ENCODE measurements around the gene GATD1.

GATD1 gene, protein sequence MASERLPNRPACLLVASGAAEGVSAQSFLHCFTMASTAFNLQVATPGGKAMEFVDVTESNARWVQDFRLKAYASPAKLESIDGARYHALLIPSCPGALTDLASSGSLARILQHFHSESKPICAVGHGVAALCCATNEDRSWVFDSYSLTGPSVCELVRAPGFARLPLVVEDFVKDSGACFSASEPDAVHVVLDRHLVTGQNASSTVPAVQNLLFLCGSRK

DNA sequence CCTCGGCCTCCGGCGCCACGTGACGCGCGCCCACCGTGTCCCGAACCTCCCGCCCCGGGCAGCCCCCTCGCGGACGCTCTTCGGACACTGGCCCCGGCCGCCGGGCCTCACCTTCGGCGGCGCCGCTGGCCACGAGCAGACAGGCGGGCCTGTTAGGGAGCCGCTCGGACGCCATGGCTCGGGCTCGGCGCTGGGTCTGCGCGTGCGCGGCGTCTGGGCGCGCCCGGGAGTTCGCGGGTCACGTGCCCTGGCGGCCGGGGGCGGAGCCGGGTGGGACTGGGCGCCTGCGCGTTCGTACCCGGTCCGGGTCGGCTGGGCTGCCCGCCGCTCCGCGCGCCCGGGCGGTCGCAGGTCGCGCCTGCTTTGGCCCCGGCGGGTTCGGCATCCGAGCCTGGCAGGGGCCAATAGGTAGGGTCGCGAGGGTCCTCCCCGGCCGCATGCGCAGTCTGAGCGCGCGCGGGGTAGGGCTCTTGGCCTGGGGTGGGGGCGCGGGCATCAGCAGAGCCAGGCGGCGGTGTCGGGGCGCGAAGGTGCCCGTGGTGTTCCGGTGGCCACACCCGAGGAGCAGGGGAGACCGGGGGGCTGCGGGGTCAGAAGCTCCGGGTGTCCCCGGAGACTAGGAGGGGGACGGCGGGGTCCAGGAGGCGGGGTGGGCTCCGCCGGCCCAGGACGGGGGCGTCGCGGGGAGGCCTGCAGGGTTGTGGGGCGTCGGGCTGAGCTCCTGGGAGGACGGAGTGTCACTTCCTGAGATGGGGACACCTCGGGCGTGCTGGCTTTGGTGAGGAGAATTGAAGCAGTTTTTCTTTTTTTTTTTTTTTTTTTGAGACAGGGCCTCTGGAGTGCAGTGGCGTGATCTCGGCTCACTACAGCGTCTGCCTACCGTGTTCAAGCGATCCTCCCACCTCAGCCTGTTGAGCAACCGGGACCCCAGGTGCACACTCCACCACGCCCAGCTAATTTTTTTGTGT, at the start of gene GATD1:
Gene GATD1, minus strand, starts transcription at position 200 of the 968 bp plus-strand sequence. Its CDS starts 25 bp downstream, at position 175.
- DNase-seq (ENCODE audit: extremely low spot score), result peak; percentile 99
- ChIA-PET POLR2A (interaction anchor here (0.6 to 2.4 kb wide), 19 partner anchors 9 to 202 kb away, joined by 3 to 20 read pairs (median 5); partner anchors contain the start of genes CEND1, PHRF1, PIDD1 and PNPLA2), CTCF (interaction anchor here (0.7 kb wide), 1 partner anchor 12 kb away, joined by 3 read pairs; the partner anchor contains the start of gene CEND1)
- TF ChIP-seq BHLHE40 (IDR thresholded peaks at IDR 0.05; ENCODE audit: borderline replicate concordance) (no peak), ZNF384 (IDR thresholded peaks at IDR 0.05) (peak; percentile 63; the same call in 1 of the 2 replicates), NFRKB (IDR thresholded peaks at IDR 0.05) (no peak), LEF1 (IDR thresholded peaks at IDR 0.05; ENCODE audit: borderline replicate concordance) (peak; percentile 56; the same call in 1 of the 2 replicates), HDGF (IDR thresholded peaks at IDR 0.05; ENCODE audit: borderline replicate concordance) (no peak), ARNT (IDR thresholded peaks at IDR 0.05) (0 out of 2 replicates have a peak, but pooled peaks have one; percentile 32), L3MBTL2 (conservative IDR thresholded peaks at IDR 0.05) (no peak), FOXA1 (IDR thresholded peaks at IDR 0.05) (no peak), ELF4 (IDR thresholded peaks at IDR 0.05) (no peak), TARDBP (IDR thresholded peaks at IDR 0.05) (no peak), SP1 (IDR thresholded peaks at IDR 0.05) (no peak), FOXK2 (IDR thresholded peaks at IDR 0.05) (no peak), CTBP1 (IDR thresholded peaks at IDR 0.05; ENCODE audit: borderline replicate concordance) (no peak), FOXM1 (IDR thresholded peaks at IDR 0.05; ENCODE audit: borderline replicate concordance) (0 out of 2 replicates have a peak, but pooled peaks have one; percentile 8), SUZ12 (IDR thresholded peaks at IDR 0.05) (no peak)
- TF ChIP-seq, protein P1, sequence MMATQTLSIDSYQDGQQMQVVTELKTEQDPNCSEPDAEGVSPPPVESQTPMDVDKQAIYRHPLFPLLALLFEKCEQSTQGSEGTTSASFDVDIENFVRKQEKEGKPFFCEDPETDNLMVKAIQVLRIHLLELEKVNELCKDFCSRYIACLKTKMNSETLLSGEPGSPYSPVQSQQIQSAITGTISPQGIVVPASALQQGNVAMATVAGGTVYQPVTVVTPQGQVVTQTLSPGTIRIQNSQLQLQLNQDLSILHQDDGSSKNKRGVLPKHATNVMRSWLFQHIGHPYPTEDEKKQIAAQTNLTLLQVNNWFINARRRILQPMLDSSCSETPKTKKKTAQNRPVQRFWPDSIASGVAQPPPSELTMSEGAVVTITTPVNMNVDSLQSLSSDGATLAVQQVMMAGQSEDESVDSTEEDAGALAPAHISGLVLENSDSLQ (IDR thresholded peaks at IDR 0.05), result no peak

DNA sequence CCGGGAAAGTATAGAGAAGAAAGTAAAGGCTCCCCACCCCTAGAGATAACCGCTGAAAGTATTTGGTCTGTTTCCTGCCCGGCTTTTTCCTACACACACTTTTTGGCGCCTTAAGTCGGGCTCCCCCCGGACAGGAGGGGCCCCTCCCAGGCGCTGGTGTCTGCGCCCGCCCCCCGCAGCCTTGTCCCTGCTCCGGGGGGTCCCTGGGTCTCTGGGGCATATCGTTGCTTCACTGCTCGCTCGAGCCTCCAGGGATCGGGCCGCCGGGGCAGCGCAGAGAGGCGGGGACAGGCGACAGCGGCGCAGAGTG, 49.5 kb upstream of the GATD1 start:
- DNase-seq (ENCODE audit: extremely low spot score), result no peak
- POLR2A ChIA-PET, result interaction anchor here (1.1 kb wide), 1 partner anchor 21 kb away, joined by 3 read pairs; no protein-coding TSS in a partner anchor
- CTCF ChIA-PET, result no interaction called here
- no peak for TF ChIP-seq HDGF (IDR thresholded peaks at IDR 0.05; ENCODE audit: borderline replicate concordance)

DNA sequence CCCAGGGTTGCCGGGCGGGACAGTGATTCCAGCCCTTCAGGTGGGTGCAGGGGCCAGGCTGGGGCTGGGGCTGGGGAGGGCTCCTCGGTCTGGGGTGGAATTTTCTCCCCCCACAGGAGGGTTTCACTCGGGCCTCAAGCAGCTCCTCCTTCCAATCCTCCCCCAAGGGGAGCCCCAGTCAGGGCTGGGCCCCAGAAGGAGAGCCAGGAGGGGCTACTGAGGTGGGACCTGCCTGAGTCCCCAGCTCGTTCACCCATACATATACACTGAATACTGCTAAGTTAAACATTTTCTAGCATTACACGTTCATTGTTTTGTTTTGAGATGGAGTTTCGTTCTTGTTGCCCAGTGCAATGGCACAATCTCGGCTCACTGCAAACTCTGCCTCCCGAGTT, 48.9 kb upstream of the GATD1 start:
- POLR2A ChIA-PET, result interaction anchor here (0.9 kb wide), 1 partner anchor 17 kb away, joined by 3 read pairs; no protein-coding TSS in a partner anchor
- TF ChIP-seq ZNF384 (IDR thresholded peaks at IDR 0.05) (no peak), ELF4 (IDR thresholded peaks at IDR 0.05) (no peak), ARNT (IDR thresholded peaks at IDR 0.05) (no peak), LEF1 (IDR thresholded peaks at IDR 0.05; ENCODE audit: borderline replicate concordance) (no peak), TARDBP (IDR thresholded peaks at IDR 0.05) (no peak)
- TF ChIP-seq, protein P1 (IDR thresholded peaks at IDR 0.05), result no peak
- no peak for DNase-seq (ENCODE audit: extremely low spot score)
- CTCF ChIA-PET, result no interaction called here

DNA sequence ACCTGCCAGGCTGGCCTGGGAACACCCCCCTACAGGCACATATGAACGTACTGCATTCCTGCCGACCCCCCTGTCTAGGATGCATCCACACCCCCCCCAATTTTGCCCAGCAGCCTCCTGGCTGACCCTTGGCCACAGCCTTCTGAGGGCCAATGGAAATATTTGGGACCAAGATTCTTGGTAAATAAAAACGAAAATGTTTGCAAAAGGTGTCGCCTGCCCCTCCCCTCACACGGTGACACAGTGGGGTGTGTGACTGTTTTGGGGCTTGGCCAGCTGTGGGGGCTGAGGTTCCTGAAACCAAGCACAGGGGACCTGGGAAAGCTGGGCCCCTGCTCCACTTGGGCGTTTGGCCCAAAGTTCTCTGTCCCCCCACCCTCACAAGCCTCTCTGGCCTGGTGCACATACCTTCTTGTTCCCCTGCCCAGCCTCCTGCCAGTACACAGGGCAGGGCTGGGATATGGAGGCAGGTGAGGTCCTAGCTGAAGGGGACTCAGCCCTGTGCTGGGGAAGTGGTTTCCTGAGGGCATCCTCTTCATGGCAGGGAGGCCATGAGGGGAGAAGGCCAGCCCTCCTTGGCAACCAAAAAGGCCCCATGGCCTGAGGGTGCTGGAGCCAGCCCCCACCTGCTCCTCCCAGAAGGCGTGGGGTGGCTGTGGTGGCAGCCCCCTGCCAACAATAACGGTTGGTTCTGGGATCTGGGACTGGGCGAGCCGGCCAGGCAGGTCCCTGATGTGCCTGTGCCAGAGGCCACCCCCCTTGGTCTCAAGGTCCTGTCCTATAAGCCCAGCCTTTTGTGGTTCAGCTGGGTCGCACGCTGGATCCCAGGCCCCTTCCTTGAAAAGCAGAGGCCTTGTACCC, 48.3 kb upstream of the GATD1 start:
- POLR2A ChIA-PET, result interaction anchor here (0.9 to 1.8 kb wide), 2 partner anchors 9 to 16 kb away, joined by 3 to 4 read pairs; no protein-coding TSS in a partner anchor
- no peak for TF ChIP-seq ZNF384 (IDR thresholded peaks at IDR 0.05)
- TF ChIP-seq SUZ12 (IDR thresholded peaks at IDR 0.05), result no peak
- TF ChIP-seq LEF1 (IDR thresholded peaks at IDR 0.05; ENCODE audit: borderline replicate concordance), result no peak
- no peak for TF ChIP-seq FOXA1 (IDR thresholded peaks at IDR 0.05)
- no peak for TF ChIP-seq ARNT (IDR thresholded peaks at IDR 0.05)
- TF ChIP-seq FOXK2 (IDR thresholded peaks at IDR 0.05), result no peak
- no peak for TF ChIP-seq L3MBTL2 (conservative IDR thresholded peaks at IDR 0.05)
- no peak for TF ChIP-seq ELF4 (IDR thresholded peaks at IDR 0.05)
- TF ChIP-seq, protein P1 (IDR thresholded peaks at IDR 0.05), result no peak
- TF ChIP-seq NFRKB (IDR thresholded peaks at IDR 0.05), result no peak
- no peak for TF ChIP-seq BHLHE40 (IDR thresholded peaks at IDR 0.05; ENCODE audit: borderline replicate concordance)
- no peak for TF ChIP-seq CTBP1 (IDR thresholded peaks at IDR 0.05; ENCODE audit: borderline replicate concordance)
- TF ChIP-seq SP1 (IDR thresholded peaks at IDR 0.05), result no peak
- TF ChIP-seq HDGF (IDR thresholded peaks at IDR 0.05; ENCODE audit: borderline replicate concordance), result no peak
- no peak for TF ChIP-seq FOXM1 (IDR thresholded peaks at IDR 0.05; ENCODE audit: borderline replicate concordance)
- TF ChIP-seq TARDBP (IDR thresholded peaks at IDR 0.05), result no peak
- CTCF ChIA-PET, result no interaction called here
- DNase-seq (ENCODE audit: extremely low spot score), result no peak

DNA sequence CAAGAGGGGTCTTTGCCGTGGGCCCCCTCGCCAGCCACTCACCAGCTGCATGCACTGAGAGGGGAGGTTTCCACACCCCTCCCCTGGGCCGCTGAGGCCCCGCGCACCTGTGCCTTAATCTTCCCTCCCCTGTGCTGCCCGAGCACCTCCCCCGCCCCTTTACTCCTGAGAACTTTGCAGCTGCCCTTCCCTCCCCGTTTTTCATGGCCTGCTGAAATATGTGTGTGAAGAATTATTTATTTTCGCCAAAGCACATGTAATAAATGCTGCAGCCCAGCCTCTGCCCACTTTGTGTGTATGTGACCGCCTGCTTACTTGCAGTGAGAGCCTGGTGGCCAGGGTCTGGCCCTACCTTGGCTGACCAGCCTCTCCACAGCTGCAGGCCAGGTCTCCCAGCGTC, 47.7 kb upstream of the GATD1 start:
- TF ChIP-seq SP1 (IDR thresholded peaks at IDR 0.05), result no peak
- TF ChIP-seq ARNT (IDR thresholded peaks at IDR 0.05), result no peak
- no peak for TF ChIP-seq HDGF (IDR thresholded peaks at IDR 0.05; ENCODE audit: borderline replicate concordance)
- TF ChIP-seq BHLHE40 (IDR thresholded peaks at IDR 0.05; ENCODE audit: borderline replicate concordance), result no peak
- ChIA-PET CTCF (no interaction called here), POLR2A (interaction anchor here (1.8 kb wide), 1 partner anchor 9 kb away, joined by 4 read pairs; no protein-coding TSS in a partner anchor)
- no peak for DNase-seq (ENCODE audit: extremely low spot score)
